Medulla oblongata (tissue), 1 donor: ENCODE results near the gene CCDC88B.

Source experiments
- DNase-seq: peaks from one replicate; pipeline ENCODE4 v3.0.0-alpha.2; 2015; ENCODE audit errors: extremely low spot score

CCDC88B gene

GRCh38 chr11:64347193-64347867, 7.3 kb downstream of the CCDC88B start:
- DNase-seq: no peak

DNA sequence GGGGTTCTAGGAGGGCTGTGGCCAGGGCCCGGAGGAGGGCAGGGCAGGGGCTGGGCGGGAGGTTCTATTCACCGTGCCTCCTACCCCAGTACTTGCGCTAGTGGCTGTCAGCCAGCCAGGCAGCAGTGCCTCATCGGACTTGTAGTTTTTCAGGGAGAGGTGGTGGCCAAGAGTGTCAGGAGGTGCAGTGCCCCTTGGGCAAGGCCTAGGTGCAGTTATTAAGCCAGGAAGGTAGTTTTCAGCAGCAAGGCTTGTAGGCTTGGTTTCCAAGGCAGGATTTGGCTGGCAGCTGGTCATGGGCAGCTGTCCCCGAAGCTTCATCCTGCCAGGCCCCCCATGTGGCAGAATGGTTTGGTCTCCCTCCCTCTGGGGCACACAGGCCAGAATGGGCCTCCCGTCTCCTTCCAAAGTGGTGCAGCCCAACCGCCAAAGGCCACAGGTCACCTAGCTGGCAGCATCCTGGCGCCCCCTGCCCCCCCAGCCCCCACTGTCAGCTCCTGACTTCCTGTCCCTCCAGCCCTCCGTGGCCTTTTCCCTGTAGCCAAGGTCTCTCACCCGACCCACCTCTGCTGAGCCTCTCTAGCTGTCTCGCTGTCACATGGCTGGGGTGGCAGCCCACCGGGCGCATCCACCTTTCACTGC, 8.5 kb downstream of the CCDC88B start:
- DNase-seq: peak; percentile 38

DNA sequence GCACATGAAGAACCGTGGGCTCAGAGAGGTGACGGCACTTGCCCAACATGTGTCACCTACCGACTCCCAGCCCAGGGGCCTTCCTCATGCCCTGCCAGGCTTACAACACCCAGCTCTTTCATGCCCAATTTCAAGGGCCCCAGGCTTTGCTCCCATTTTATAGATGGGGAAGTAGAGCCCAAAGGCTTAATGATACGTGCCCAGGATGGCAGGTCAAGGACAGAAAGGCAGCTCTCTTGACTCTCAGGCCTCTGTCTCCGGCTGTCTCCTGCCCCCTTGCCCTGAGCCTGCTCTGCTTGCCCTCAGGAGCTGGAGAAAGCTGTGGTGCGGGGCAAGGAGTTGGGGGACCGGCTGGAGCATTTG, 9.0 kb downstream of the CCDC88B start:
- no peak for DNase-seq

DNA sequence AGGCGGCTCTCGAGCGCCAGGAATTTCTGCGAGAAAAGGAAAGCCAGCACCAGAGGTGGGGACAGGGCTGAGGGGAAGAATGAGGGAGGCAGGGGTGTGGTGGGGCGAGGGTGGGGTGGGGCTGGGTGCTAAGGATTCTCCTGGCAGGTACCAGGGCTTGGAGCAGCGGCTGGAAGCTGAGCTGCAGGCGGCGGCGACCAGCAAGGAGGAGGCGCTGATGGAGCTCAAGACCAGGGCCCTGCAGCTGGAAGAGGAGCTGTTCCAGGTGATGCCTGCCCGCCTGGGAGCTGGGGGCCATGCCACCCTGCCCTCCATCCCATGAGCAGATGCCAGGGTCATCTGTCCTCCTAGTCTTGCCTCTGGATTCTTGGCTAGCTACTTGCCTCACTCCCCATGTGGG, 9.4 kb downstream of the CCDC88B start:
- no peak for DNase-seq

GRCh38 chr11:64351136-64351631, 11.2 kb downstream of the CCDC88B start:
- DNase-seq: no peak

- DNase-seq: no peak
Observed at GRCh38 chr11:64352099-64352994, 12.3 kb downstream of the CCDC88B start.

DNA sequence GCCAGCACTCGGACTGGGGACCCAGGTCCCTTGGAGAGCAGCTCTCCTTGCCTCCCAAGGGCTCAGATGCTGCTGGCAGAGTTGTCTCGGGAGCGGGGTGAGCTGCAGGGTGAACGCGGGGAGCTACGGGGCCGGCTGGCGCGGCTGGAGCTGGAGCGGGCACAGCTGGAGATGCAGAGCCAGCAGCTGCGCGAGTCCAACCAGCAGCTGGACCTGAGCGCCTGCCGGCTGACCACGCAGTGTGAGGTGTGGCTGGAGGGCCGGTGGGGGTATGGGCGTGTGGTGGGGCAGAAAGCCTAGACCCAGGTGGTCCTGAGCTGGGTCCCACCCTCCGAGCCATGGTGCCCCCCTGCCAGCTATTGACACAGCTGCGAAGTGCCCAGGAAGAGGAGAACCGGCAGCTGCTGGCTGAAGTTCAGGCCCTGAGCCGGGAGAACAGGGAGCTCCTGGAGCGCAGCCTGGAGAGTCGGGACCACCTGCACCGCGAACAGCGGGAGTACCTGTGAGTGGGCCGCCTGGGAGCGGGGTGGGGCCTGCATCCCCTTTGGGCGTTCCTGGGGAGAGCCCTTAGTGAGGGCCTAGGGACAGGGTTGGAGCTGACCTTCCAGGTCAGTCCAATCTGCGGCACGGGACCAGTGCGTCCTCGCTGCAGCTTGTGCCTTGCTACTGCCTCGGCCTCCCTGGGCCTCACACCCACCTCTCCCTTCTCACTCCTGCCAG, 13.2 kb downstream of the CCDC88B start:
- no peak for DNase-seq

- no peak for DNase-seq
Observed at GRCh38 chr11:64353715-64354506, 13.9 kb downstream of the CCDC88B start.

DNA sequence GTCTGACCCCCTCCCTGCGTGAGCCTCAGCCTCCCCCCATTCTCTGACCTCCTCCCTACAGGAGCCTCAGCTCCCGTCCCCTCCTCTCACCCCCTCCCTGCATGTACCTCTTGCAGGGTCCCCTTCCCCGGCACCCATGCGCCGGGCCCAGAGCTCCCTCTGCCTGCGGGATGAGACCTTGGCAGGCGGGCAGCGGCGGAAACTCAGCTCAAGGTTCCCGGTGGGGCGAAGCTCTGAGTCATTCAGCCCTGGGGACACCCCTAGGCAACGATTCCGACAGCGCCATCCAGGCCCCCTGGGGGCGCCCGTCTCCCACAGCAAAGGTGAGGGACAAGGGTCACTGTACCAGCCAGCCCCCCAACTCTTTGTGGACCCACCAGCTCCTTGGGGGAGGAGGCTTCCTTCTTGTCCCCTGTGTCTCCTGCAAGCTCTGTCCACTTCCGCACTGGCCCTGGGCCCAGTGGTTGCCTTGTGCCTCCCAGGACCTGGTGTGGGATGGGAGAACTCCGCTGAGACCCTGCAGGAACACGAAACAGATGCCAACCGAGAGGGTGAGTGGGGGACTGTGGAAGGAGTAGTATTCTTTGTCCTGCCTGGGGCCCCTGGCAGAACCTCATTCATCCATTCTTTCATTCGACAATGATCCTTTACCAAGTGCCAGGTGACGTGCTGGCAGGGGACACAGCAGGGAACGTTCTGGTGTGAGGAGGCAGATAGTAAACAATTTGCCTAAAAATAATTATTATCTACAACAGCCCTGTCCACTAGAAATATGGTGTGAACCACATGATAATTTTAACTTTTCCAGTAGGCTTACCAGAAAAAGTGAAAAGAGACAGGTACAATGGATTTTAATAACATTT, 15.3 kb downstream of the CCDC88B start:
- DNase-seq: peak; percentile 83

- no peak for DNase-seq
Observed at GRCh38 chr11:64356498-64357411, 16.8 kb downstream of the CCDC88B start.

- DNase-seq: no peak
Observed at GRCh38 chr11:64357446-64357845, 17.4 kb downstream of the CCDC88B start.

GRCh38 chr11:64357904-64358535, 18.0 kb downstream of the CCDC88B start:
- DNase-seq: no peak

- no peak for DNase-seq
Observed at GRCh38 chr11:64358536-64358906, 18.5 kb downstream of the CCDC88B start.

- peak; percentile 80 for DNase-seq
Observed at GRCh38 chr11:64358907-64359711, 19.1 kb downstream of the CCDC88B start, which contains the start of gene RPS6KA4. Gene RPS6KA4, plus strand, starts transcription at chr11:64359162. Its CDS starts 74 bp downstream, at chr11:64359236.

DNA sequence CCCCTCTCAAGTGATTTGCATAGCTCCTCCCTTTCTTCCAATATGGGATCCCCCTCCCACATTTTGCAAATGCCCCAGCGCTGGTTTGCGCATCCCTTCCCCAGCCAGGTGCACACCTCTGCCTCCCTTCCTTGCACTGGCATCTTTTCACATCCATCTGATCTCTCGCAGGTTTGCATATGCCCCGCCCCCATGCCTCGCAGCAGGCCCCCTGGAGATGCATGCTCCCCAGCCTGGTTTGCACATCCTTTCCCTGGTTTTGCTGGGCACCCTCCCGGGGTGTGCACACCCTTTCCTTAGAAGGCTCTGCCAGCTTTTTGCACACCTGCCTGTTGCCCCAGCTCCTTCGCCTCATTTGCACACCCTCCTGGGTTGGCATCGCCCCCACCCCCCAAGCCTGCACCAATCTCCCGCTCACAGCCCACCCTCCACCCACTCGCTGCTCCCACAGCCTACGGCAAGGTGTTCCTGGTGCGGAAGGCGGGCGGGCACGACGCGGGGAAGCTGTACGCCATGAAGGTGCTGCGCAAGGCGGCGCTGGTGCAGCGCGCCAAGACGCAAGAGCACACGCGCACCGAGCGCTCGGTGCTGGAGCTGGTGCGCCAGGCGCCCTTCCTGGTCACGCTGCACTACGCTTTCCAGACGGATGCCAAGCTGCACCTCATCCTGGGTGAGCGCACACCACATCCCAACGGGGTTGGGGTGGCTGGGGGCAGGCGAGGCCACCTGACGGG, 19.9 kb downstream of the CCDC88B start:
- DNase-seq: no peak

GRCh38 chr11:64360448-64360921, 20.5 kb downstream of the CCDC88B start:
- DNase-seq: no peak

DNA sequence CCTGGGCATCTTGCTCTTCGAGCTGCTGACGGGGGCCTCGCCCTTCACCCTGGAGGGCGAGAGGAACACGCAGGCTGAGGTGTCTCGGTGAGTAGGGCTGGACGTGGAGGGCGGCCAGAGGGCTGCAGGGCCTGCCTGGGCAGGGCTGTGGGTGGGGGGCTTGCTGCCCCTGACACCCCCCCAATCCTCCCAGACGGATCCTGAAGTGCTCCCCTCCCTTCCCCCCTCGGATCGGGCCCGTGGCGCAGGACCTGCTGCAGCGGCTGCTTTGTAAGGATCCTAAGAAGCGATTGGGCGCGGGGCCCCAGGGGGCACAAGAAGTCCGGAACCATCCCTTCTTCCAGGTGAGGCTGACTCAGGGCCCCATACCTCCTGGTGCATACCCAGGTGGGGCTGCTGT, 21.7 kb downstream of the CCDC88B start:
- no peak for DNase-seq
